HCT116 (cell line): ENCODE measurements around the gene TDRD10. TPM values are rescaled to one million over a fixed set of nuclear protein-coding genes. Genes with fewer than 3 reads are reported as not detected.

Experiments
- ATAC-seq: fragments of 200-7000 bp; cut with Tn5 transposase; 2 replicates; pipeline ENCODE4 v1.9.1; 2020; ENCODE audit warnings: mild to moderate bottlenecking, moderate library complexity
- BruUV-seq: library from RNA; stranded (reverse); fragments of 400-500 nt; replicated peaks from 2 replicates; lab custom pipeline; 2021; lab: Mats Ljungman, UMichigan
- CTCF ChIA-PET: fragments of 300-600 bp; sonication (Branson Sonifier 250); formaldehyde crosslinking; loops from one replicate; lab custom pipeline; 2021; ENCODE audit warnings: antibody characterized with exemption; lab: Charles Lee
- POLR2A ChIA-PET: fragments of 300-600, 350-600 bp; sonication (Branson Sonifier 250); formaldehyde crosslinking; loops from one replicate; lab custom pipeline; 2021; ENCODE audit warnings: antibody characterized with exemption; lab: Charles Lee
- RAD21 ChIA-PET, 2 experiments: fragments of 300-600 bp; sonication (Branson Sonifier 250); formaldehyde crosslinking; loops; one replicate each; lab custom pipeline; 2023; ENCODE audit warnings: low total read pairs in 2 of 2; ENCODE audit not compliant: uncharacterized antibody in 2 of 2, unreplicated experiment in 2 of 2, low non-redundant PET in 1 of 2; lab: Charles Lee
- DNase-seq: peaks from one replicate; pipeline ENCODE4 v3.0.0-alpha.2; 2010; ENCODE audit warnings: low read depth, low spot score
- H2AFZ ChIP-seq: fragments of 200-600 bp; shearing (Covaris generic), sonication (generic); 2 replicates; pipeline ENCODE4 v1.6.1; 2017; ENCODE audit warnings: low read depth, mixed run types, mixed read lengths, antibody characterized with exemption, low read length; ENCODE audit not compliant: poor library complexity, severe bottlenecking
- H3K27ac ChIP-seq: 2 replicates; pipeline ENCODE4 v1.5.1; 2012; ENCODE audit warnings: low read depth, low read length
- H3K27me3 ChIP-seq: fragments of 200-600 bp; sonication (generic); 2 replicates; pipeline ENCODE4 v1.6.1; 2016; ENCODE audit warnings: mixed run types, low read length, mixed read lengths; ENCODE audit not compliant: insufficient read depth
- H3K36me3 ChIP-seq, 2 experiments: fragments of 200-500 bp in 1 of 2; fragments of 200-600 bp in 1 of 2; sonication (Bioruptor generic) in 1 of 2; sonication (generic) in 1 of 2; 2 replicates each; pipeline versions ENCODE4 v1.5.1 to v1.6.1; 2014 to 2016; ENCODE audit warnings: low read length in 2 of 2, inconsistent platforms in 1 of 2, mixed read lengths in 1 of 2, mixed run types in 1 of 2; ENCODE audit not compliant: insufficient read depth in 2 of 2, control insufficient read depth in 1 of 2
- H3K4me1 ChIP-seq, 2 experiments: fragments of 200-600 bp in 1 of 2; sonication (generic) in 1 of 2; 2 replicates each; pipeline versions ENCODE4 v1.5.1 to v1.6.1; 2012 to 2017; ENCODE audit warnings: low read length in 2 of 2, inconsistent platforms in 1 of 2, mild to moderate bottlenecking in 1 of 2, mixed read lengths in 1 of 2, mixed run types in 1 of 2, moderate library complexity in 1 of 2; ENCODE audit not compliant: insufficient read depth in 2 of 2, control insufficient read depth in 1 of 2
- H3K4me2 ChIP-seq: fragments of 200-600 bp; sonication (generic); 2 replicates; pipeline ENCODE4 v1.6.1; 2017; ENCODE audit warnings: mixed run types, low read length, mixed read lengths
- H3K4me3 ChIP-seq, 2 experiments: fragments of 200-600 bp in 1 of 2; sonication (generic) in 1 of 2; replicated peaks in 1 of 2; 2 replicates each; pipeline ENCODE4 v1.5.1; 2011 to 2016; ENCODE audit warnings: low read length in 2 of 2, control low read depth in 1 of 2, low read depth in 1 of 2, mild to moderate bottlenecking in 1 of 2, mixed read lengths in 1 of 2, mixed run types in 1 of 2
- H3K79me2 ChIP-seq: fragments of 200-600 bp; sonication (generic); 2 replicates; pipeline ENCODE4 v1.6.1; 2017; ENCODE audit warnings: mild to moderate bottlenecking, mixed run types, low read length, moderate library complexity, mixed read lengths; ENCODE audit not compliant: insufficient read depth
- H3K9ac ChIP-seq: fragments of 200-600 bp; sonication (generic); 2 replicates; pipeline ENCODE4 v1.6.1; 2016; ENCODE audit warnings: low read length, mixed read lengths
- H3K9me2 ChIP-seq: fragments of 200-600 bp; sonication (generic), shearing (Covaris generic); 2 replicates; pipeline ENCODE4 v1.6.1; 2017; ENCODE audit warnings: mixed run types, mild to moderate bottlenecking, moderate library complexity; ENCODE audit not compliant: insufficient read depth
- H3K9me3 ChIP-seq, 2 experiments: fragments of 200-500 bp in 1 of 2; fragments of 200-600 bp in 1 of 2; sonication (Bioruptor generic) in 1 of 2; sonication (generic) in 1 of 2; 2 replicates each; pipeline ENCODE4 v1.6.1; 2014 to 2017; ENCODE audit warnings: low read length in 2 of 2, mixed read lengths in 2 of 2, inconsistent platforms in 1 of 2, low read depth in 1 of 2, mild to moderate bottlenecking in 1 of 2, mixed run types in 1 of 2, moderate library complexity in 1 of 2; ENCODE audit not compliant: control insufficient read depth in 1 of 2, insufficient read depth in 1 of 2
- H4K20me1 ChIP-seq: fragments of 200-600 bp; sonication (generic), shearing (Covaris generic); 2 replicates; pipeline ENCODE4 v1.6.1; 2017; ENCODE audit warnings: mixed run types, mild to moderate bottlenecking, moderate library complexity; ENCODE audit not compliant: insufficient read depth
- CBX3 ChIP-seq: IDR thresholded peaks from 2 replicates; pipeline ENCODE4 v1.6.1; 2012; ENCODE audit warnings: low read depth
- CEBPB ChIP-seq: IDR thresholded peaks from 2 replicates; pipeline ENCODE4 v1.6.1; 2012; ENCODE audit warnings: low read depth
- EGR1 ChIP-seq: IDR thresholded peaks from 2 replicates; pipeline ENCODE4 v1.6.1; 2012; ENCODE audit warnings: low read depth
- ELF1 ChIP-seq: IDR thresholded peaks from 2 replicates; pipeline ENCODE4 v1.6.1; 2012; ENCODE audit warnings: low read depth, borderline replicate concordance
- FOSL1 ChIP-seq: IDR thresholded peaks from 2 replicates; pipeline ENCODE4 v1.6.1; 2012; ENCODE audit warnings: low read depth
- JUND ChIP-seq: IDR thresholded peaks from 2 replicates; pipeline ENCODE4 v1.6.1; 2012
- POLR2AphosphoS5 ChIP-seq: IDR thresholded peaks from 2 replicates; pipeline ENCODE4 v1.6.1; 2011; ENCODE audit warnings: mild to moderate bottlenecking, low read depth, low read length, moderate library complexity
- RAD21 ChIP-seq: IDR thresholded peaks from 2 replicates; pipeline ENCODE4 v1.6.1; 2012; ENCODE audit warnings: low read depth, mild to moderate bottlenecking
- SIN3A ChIP-seq: IDR thresholded peaks from 2 replicates; pipeline ENCODE4 v1.6.1; 2012; ENCODE audit warnings: low read depth
- SRF ChIP-seq: IDR thresholded peaks from 2 replicates; pipeline ENCODE4 v1.6.1; 2012; ENCODE audit warnings: low read depth
- TCF7L2 ChIP-seq: IDR thresholded peaks from 2 replicates; pipeline ENCODE4 v1.7.0; 2011; ENCODE audit warnings: borderline replicate concordance, inconsistent platforms; ENCODE audit not compliant: insufficient read depth, insufficient read length; ENCODE audit errors: extremely low read depth
- ZFX ChIP-seq: fragments of 450-650 bp; IDR thresholded peaks from 2 replicates; pipeline ENCODE4 v1.6.1; 2017
- ZNF274 ChIP-seq: fragments of 200-500 bp; sonication (Bioruptor generic); IDR thresholded peaks from 2 replicates; pipeline ENCODE4 v1.6.1; 2014; ENCODE audit warnings: mild to moderate bottlenecking, low read depth, low read length, inconsistent platforms
- intact Hi-C: fragments of 100-400 bp; cut with micrococcal nuclease; formaldehyde crosslinking; loops from 2 replicates; pipeline ENCODE4 v1.10.0; 2022
- total RNA-seq: library from RNA; stranded (reverse); gene quantifications from one replicate; pipeline ENCODE4 v1.2.1, GENCODE V29; 2021; ENCODE audit not compliant: unreplicated experiment
- TF ChIP-seq, protein P1 (sequence below): IDR thresholded peaks from 2 replicates; pipeline ENCODE4 v1.6.1; 2012
- TF ChIP-seq, protein P2 (sequence below), 3 experiments: fragments of 200-600 bp in 1 of 3; sonication (generic) in 1 of 3; IDR thresholded peaks in 2 of 3; conservative IDR thresholded peaks in 1 of 3; 2 replicates each; pipeline ENCODE4 v1.5.1; 2012 to 2017; ENCODE audit warnings: low read depth in 2 of 3, low read length in 2 of 3, antibody characterized with exemption in 1 of 3, borderline replicate concordance in 1 of 3, control low read depth in 1 of 3, mild to moderate bottlenecking in 1 of 3, mixed read lengths in 1 of 3, mixed run types in 1 of 3, moderate library complexity in 1 of 3; ENCODE audit not compliant: insufficient read depth in 1 of 3
- TF ChIP-seq, protein P3 (sequence below): IDR thresholded peaks from 2 replicates; pipeline ENCODE4 v1.6.1; 2012; ENCODE audit warnings: low read depth
- TF ChIP-seq, protein P4 (sequence below): IDR thresholded peaks from 2 replicates; pipeline ENCODE4 v1.6.1; 2012
- TF ChIP-seq, protein P5 (sequence below): IDR thresholded peaks from 2 replicates; pipeline ENCODE4 v1.6.1; 2011; ENCODE audit warnings: mild to moderate bottlenecking, low read length, moderate library complexity; ENCODE audit not compliant: insufficient replicate concordance; ENCODE audit errors: extremely low read depth

TDRD10 gene
- total RNA-seq, 1 experiment from 2014 or later, result not detected

DNA sequence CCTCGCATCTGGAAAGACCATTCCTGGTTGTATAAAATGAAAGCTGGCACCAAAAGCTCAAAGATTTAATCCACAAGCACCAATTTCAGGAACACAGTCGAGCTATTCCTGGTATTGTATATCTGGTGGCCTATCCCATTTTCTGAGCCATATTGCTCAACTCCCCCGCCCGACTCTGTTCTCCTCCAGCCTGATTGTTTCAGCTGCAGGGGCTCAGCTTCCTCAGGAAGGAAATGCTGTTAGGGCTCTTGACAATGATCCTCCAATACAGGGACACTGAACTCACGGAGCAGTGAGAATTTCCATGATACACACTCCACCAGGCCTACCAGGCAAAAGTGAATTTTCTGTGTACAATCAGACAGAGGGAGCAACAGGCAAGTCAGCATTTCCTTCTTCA, 16.9 kb upstream of the TDRD10 start:
- peaks cover 6 to 15% of the 10 kb centered on the region in 2 experiments for H3K4me1 ChIP-seq
- no peaks in the 10 kb centered on the region for H3K9me2 ChIP-seq
- RAD21 ChIA-PET, result no interaction called here
- no peaks in the 10 kb centered on the region for H3K36me3 ChIP-seq
- no peak overlapping the region for H2AFZ ChIP-seq
- intact Hi-C loops, result no loop called here
- TF ChIP-seq EGR1, result no peak
- TF ChIP-seq ZNF274, result no peak
- no peak for TF ChIP-seq RAD21
- TF ChIP-seq TCF7L2, result no peak
- TF ChIP-seq SRF, result no peak
- TF ChIP-seq CEBPB, result no peak
- no peak for TF ChIP-seq ELF1
- TF ChIP-seq, protein P1, sequence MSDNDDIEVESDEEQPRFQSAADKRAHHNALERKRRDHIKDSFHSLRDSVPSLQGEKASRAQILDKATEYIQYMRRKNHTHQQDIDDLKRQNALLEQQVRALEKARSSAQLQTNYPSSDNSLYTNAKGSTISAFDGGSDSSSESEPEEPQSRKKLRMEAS, result no peak
- no peak for TF ChIP-seq SIN3A
- no peak for TF ChIP-seq ZFX
- TF ChIP-seq, protein P2, sequence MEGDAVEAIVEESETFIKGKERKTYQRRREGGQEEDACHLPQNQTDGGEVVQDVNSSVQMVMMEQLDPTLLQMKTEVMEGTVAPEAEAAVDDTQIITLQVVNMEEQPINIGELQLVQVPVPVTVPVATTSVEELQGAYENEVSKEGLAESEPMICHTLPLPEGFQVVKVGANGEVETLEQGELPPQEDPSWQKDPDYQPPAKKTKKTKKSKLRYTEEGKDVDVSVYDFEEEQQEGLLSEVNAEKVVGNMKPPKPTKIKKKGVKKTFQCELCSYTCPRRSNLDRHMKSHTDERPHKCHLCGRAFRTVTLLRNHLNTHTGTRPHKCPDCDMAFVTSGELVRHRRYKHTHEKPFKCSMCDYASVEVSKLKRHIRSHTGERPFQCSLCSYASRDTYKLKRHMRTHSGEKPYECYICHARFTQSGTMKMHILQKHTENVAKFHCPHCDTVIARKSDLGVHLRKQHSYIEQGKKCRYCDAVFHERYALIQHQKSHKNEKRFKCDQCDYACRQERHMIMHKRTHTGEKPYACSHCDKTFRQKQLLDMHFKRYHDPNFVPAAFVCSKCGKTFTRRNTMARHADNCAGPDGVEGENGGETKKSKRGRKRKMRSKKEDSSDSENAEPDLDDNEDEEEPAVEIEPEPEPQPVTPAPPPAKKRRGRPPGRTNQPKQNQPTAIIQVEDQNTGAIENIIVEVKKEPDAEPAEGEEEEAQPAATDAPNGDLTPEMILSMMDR (IDR thresholded peaks at IDR 0.05 in 2 of 3, conservative IDR thresholded peaks at IDR 0.05 in 1 of 3; ENCODE audit: borderline replicate concordance in 1 of 3, insufficient read depth in 1 of 3, low read depth in 2 of 3, low read length in 2 of 3), result no peak
- TF ChIP-seq CBX3, result no peak
- TF ChIP-seq, protein P3, sequence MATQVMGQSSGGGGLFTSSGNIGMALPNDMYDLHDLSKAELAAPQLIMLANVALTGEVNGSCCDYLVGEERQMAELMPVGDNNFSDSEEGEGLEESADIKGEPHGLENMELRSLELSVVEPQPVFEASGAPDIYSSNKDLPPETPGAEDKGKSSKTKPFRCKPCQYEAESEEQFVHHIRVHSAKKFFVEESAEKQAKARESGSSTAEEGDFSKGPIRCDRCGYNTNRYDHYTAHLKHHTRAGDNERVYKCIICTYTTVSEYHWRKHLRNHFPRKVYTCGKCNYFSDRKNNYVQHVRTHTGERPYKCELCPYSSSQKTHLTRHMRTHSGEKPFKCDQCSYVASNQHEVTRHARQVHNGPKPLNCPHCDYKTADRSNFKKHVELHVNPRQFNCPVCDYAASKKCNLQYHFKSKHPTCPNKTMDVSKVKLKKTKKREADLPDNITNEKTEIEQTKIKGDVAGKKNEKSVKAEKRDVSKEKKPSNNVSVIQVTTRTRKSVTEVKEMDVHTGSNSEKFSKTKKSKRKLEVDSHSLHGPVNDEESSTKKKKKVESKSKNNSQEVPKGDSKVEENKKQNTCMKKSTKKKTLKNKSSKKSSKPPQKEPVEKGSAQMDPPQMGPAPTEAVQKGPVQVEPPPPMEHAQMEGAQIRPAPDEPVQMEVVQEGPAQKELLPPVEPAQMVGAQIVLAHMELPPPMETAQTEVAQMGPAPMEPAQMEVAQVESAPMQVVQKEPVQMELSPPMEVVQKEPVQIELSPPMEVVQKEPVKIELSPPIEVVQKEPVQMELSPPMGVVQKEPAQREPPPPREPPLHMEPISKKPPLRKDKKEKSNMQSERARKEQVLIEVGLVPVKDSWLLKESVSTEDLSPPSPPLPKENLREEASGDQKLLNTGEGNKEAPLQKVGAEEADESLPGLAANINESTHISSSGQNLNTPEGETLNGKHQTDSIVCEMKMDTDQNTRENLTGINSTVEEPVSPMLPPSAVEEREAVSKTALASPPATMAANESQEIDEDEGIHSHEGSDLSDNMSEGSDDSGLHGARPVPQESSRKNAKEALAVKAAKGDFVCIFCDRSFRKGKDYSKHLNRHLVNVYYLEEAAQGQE, result no peak
- no peak for TF ChIP-seq FOSL1
- TF ChIP-seq, protein P4, sequence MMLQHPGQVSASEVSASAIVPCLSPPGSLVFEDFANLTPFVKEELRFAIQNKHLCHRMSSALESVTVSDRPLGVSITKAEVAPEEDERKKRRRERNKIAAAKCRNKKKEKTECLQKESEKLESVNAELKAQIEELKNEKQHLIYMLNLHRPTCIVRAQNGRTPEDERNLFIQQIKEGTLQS, result no peak
- TF ChIP-seq, protein P5, sequence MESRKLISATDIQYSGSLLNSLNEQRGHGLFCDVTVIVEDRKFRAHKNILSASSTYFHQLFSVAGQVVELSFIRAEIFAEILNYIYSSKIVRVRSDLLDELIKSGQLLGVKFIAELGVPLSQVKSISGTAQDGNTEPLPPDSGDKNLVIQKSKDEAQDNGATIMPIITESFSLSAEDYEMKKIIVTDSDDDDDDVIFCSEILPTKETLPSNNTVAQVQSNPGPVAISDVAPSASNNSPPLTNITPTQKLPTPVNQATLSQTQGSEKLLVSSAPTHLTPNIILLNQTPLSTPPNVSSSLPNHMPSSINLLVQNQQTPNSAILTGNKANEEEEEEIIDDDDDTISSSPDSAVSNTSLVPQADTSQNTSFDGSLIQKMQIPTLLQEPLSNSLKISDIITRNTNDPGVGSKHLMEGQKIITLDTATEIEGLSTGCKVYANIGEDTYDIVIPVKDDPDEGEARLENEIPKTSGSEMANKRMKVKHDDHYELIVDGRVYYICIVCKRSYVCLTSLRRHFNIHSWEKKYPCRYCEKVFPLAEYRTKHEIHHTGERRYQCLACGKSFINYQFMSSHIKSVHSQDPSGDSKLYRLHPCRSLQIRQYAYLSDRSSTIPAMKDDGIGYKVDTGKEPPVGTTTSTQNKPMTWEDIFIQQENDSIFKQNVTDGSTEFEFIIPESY, result no peak
- TF ChIP-seq JUND, result no peak
- no peak for TF ChIP-seq POLR2AphosphoS5
- no peak overlapping the region for H3K9ac ChIP-seq
- DNase-seq (no peak), ATAC-seq (no peak)
- H3K4me3 ChIP-seq, result no peak overlapping the region
- H3K79me2 ChIP-seq, result no peaks in the 10 kb centered on the region
- H4K20me1 ChIP-seq, result no peaks in the 10 kb centered on the region
- POLR2A ChIA-PET, result no interaction called here
- H3K9me3 ChIP-seq, result no peaks in the 10 kb centered on the region
- H3K27ac ChIP-seq, result no peak overlapping the region
- CTCF ChIA-PET, result interaction anchor here (1.1 to 3.6 kb wide), 2 partner anchors 20 to 61 kb away, joined by 3 to 23 read pairs; no protein-coding TSS in a partner anchor
- BruUV-seq, result no TSS peak
- H3K4me2 ChIP-seq, result no peak overlapping the region
- H3K27me3 ChIP-seq, result no peaks in the 10 kb centered on the region; the same call in 1 of the 2 replicates
